GM23338 (cell line): ENCODE results near the gene SYT12. TPM values are rescaled to one million over a fixed set of nuclear protein-coding genes. Genes with fewer than 3 reads are reported as not detected.
A peak's percentile ranks its signal among the peaks of the same experiment; 100 is the strongest.

ENCODE experiments used
- ATAC-seq: fragments of 200-7000 bp; cut with Tn5 transposase; 3 replicates; pipeline ENCODE4 v1.9.1; 2020
- DNase-seq: peaks from one replicate; pipeline ENCODE4 v3.0.0-alpha.2; 2015; ENCODE audit warnings: low spot score
- H2AFZ ChIP-seq: fragments of 200-600 bp; sonication (generic); 2 replicates; pipeline ENCODE4 v1.8.0; 2016; ENCODE audit warnings: antibody characterized with exemption, mild to moderate bottlenecking, moderate library complexity
- H3F3A ChIP-seq: fragments of 200-600 bp; sonication (generic); replicated peaks from 2 replicates; pipeline ENCODE4 v1.8.0; 2017; ENCODE audit warnings: antibody characterized with exemption, mixed run types, low read depth
- H3K27ac ChIP-seq: fragments of 200-600 bp; sonication (generic); 2 replicates; pipeline ENCODE4 v1.6.1; 2016; ENCODE audit warnings: low read depth
- H3K27me3 ChIP-seq: fragments of 200-600 bp; sonication (generic); 2 replicates; pipeline ENCODE4 v1.8.0; 2016; ENCODE audit warnings: mild to moderate bottlenecking, mixed run types, moderate library complexity; ENCODE audit not compliant: insufficient read depth
- H3K36me3 ChIP-seq: fragments of 200-600 bp; sonication (generic); 2 replicates; pipeline ENCODE4 v1.8.0; 2016; ENCODE audit warnings: mild to moderate bottlenecking; ENCODE audit not compliant: insufficient read depth
- H3K4me1 ChIP-seq: fragments of 200-600 bp; sonication (generic); 2 replicates; pipeline ENCODE4 v1.8.0; 2016; ENCODE audit warnings: mild to moderate bottlenecking, moderate library complexity; ENCODE audit not compliant: insufficient read depth
- H3K4me2 ChIP-seq: fragments of 200-600 bp; sonication (generic); 2 replicates; pipeline ENCODE4 v1.7.1; 2017; ENCODE audit warnings: mixed run types
- H3K4me3 ChIP-seq: fragments of 200-600 bp; sonication (generic); 2 replicates; pipeline ENCODE4 v1.6.1; 2016; ENCODE audit warnings: mixed run types
- H3K79me2 ChIP-seq: fragments of 200-600 bp; sonication (generic); replicated peaks from 2 replicates; pipeline ENCODE4 v1.8.0; 2017; ENCODE audit warnings: mild to moderate bottlenecking; ENCODE audit not compliant: insufficient read depth
- H3K9me2 ChIP-seq: fragments of 200-600 bp; sonication (generic); 2 replicates; pipeline ENCODE4 v1.8.0; 2017; ENCODE audit not compliant: insufficient read depth
- H4K20me1 ChIP-seq: fragments of 200-600 bp; sonication (generic); replicated peaks from 2 replicates; pipeline ENCODE4 v1.8.0; 2017; ENCODE audit warnings: mild to moderate bottlenecking; ENCODE audit not compliant: insufficient read depth
- H3K27ac Mint-ChIP-seq: 2 replicates; pipeline ENCODE4 v1.8.0; 2020; ENCODE audit warnings: inconsistent platforms, mild to moderate bottlenecking, moderate library complexity, mixed read lengths
- H3K27me3 Mint-ChIP-seq: 3 replicates; pipeline ENCODE4 v1.8.0; 2022; ENCODE audit warnings: low read depth, mild to moderate bottlenecking, moderate library complexity, mixed read lengths, inconsistent platforms; ENCODE audit not compliant: insufficient read depth, poor library complexity
- H3K36me3 Mint-ChIP-seq: 3 replicates; pipeline ENCODE4 v1.8.0; 2021; ENCODE audit warnings: low read depth, mild to moderate bottlenecking, inconsistent platforms, moderate library complexity, mixed read lengths
- H3K4me1 Mint-ChIP-seq: 3 replicates; pipeline ENCODE4 v1.8.0; 2020; ENCODE audit warnings: mild to moderate bottlenecking, inconsistent platforms, mixed read lengths
- H3K4me3 Mint-ChIP-seq: 3 replicates; pipeline ENCODE4 v1.8.0; 2021; ENCODE audit warnings: moderate library complexity, mild to moderate bottlenecking, inconsistent platforms, mixed read lengths
- H3K9me3 Mint-ChIP-seq: 3 replicates; pipeline ENCODE4 v1.8.0; 2020; ENCODE audit warnings: moderate library complexity, mild to moderate bottlenecking, inconsistent platforms, mixed read lengths
- CREB1 ChIP-seq: fragments of 250-450 bp; sonication (Bioruptor Pico); IDR thresholded peaks from 2 replicates; pipeline ENCODE4 v1.5.0; 2020; ENCODE audit warnings: low read depth, mild to moderate bottlenecking, moderate library complexity
- POLR2AphosphoS5 ChIP-seq: IDR thresholded peaks from 2 replicates; pipeline ENCODE4 v1.6.1; 2016; ENCODE audit warnings: antibody characterized with exemption, low read depth
- REST ChIP-seq: IDR thresholded peaks from one replicate; pipeline ENCODE4 v1.6.1; 2018; ENCODE audit warnings: antibody characterized with exemption; ENCODE audit not compliant: unreplicated experiment
- STAT1 ChIP-seq: IDR thresholded peaks from one replicate; pipeline ENCODE4 v1.6.1; 2016; ENCODE audit warnings: antibody characterized with exemption; ENCODE audit not compliant: unreplicated experiment
- ZNF462 ChIP-seq: fragments of 250-450 bp; sonication (Bioruptor Pico); IDR thresholded peaks from 2 replicates; pipeline ENCODE4 v1.5.0; 2020; ENCODE audit warnings: mild to moderate bottlenecking, moderate library complexity
- polyA plus RNA-seq: library from polyadenylated mRNA; unstranded; fragments of >200 nt; fragmentation: Nextera tagmentation; extraction: Ambion mirVana; gene quantifications from 2 replicates; pipeline ENCODE4 v1.2.1, GENCODE V29; 2016
- total RNA-seq: library from RNA; depleted of rRNA; stranded (reverse); fragments of >200 nt; shearing (Covaris generic); gene quantifications from 2 replicates; pipeline ENCODE4 v1.2.3, GENCODE V29; 2014

Gene SYT12
- total and polyA plus RNA-seq, 2 experiments from 2014 or later = 0.92 to 2.5 TPM

GRCh38 chr11:67054346-67054835 lies 31.5 kb downstream of the SYT12 start:
- peaks cover 22% of the 10 kb centered on the region for H3K27me3 Mint-ChIP-seq
- no peaks in the 10 kb centered on the region for H3K79me2 ChIP-seq
- no peak overlapping the region; the same call in 2 of the 3 replicates for H3K4me3 Mint-ChIP-seq
- no peak for DNase-seq
- no peaks in the 10 kb centered on the region for H3K9me3 Mint-ChIP-seq
- peak overlapping the region; percentile 74 for H2AFZ ChIP-seq
- 0 out of 2 replicates have a peak overlapping the region, but pooled peaks have one; percentile 5 for H3K27ac Mint-ChIP-seq
- H4K20me1 ChIP-seq = no peaks in the 10 kb centered on the region
- H3K36me3 Mint-ChIP-seq = no peaks in the 10 kb centered on the region
- H3K4me2 ChIP-seq = peak overlapping the region; percentile 48; the same call in 1 of the 2 replicates
- TF ChIP-seq ZNF462 (CRISPR knock-in tag) = no peak
- TF ChIP-seq STAT1 = no peak
- no peak for TF ChIP-seq REST
- TF ChIP-seq POLR2AphosphoS5 = no peak
- no peak for TF ChIP-seq CREB1 (CRISPR knock-in tag)
- H3K4me1 Mint-ChIP-seq = peaks cover 29% of the 10 kb centered on the region
- no peak overlapping the region for H3K4me3 ChIP-seq
- peaks cover 8% of the 10 kb centered on the region for H3K27me3 ChIP-seq
- H3K36me3 ChIP-seq = no peaks in the 10 kb centered on the region
- ATAC-seq = no peak
- H3K27ac ChIP-seq = no peak overlapping the region
- peaks cover 21% of the 10 kb centered on the region for H3K4me1 ChIP-seq
- H3K9me2 ChIP-seq = no peaks in the 10 kb centered on the region
- H3F3A ChIP-seq = 0 out of 2 replicates have a peak, but pooled peaks cover 14% of the 10 kb centered on the region
